Measurements from ENCODE around the gene TPK1.
A peak's percentile ranks its signal among the peaks of the same experiment; 100 is the strongest.
"Not testable (repeated sequence)": the region's sequence is repeated elsewhere in the genome, so short reads cannot be mapped to it uniquely, and the experiment has no call there.

TPK1 gene

DNA sequence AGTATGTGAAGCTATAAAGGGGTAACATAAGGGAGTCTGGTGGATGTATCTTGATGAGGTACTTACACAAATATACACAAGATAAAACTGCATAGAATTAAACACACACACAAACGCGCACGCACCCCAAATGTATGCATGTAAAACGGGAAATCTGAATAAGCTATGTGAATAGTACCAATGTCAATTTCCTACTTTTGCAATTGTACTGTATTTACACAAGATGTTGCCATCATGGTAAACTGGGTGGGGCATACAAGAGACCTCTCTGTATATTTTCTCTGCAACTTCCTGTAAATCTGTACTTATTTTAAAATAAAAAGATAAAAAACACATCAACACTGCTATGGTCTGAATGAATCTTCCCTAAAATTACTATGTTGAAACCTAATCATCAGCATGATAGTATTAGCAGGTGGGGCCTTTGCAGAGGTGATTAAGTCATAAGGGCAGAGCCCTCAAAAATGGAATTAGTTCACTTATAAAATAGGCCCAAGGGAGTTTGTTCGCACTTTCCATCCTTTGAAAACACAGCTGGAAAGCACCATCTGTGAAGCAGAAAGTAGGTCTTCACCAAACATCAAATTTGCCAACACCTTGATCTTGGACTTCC, 30.1 kb downstream of the TPK1 start:
- Histone ChIP-seq H3K27me3 (no peaks in the 10 kb centered on the region), H3K4me1 (peaks cover 2% of the 10 kb centered on the region), H3K9ac (no peak overlapping the region), H3K9me3 (no peaks in the 10 kb centered on the region), H3K27ac (no peak overlapping the region), H3K36me3 (no peaks in the 10 kb centered on the region), H3K4me2 (no peak overlapping the region), H3K4me3 (no peak overlapping the region), H4K20me1 (no peaks in the 10 kb centered on the region)
- TF ChIP-seq Cebpa-rat (IDR thresholded peaks at IDR 0.05) = no peak

DNA sequence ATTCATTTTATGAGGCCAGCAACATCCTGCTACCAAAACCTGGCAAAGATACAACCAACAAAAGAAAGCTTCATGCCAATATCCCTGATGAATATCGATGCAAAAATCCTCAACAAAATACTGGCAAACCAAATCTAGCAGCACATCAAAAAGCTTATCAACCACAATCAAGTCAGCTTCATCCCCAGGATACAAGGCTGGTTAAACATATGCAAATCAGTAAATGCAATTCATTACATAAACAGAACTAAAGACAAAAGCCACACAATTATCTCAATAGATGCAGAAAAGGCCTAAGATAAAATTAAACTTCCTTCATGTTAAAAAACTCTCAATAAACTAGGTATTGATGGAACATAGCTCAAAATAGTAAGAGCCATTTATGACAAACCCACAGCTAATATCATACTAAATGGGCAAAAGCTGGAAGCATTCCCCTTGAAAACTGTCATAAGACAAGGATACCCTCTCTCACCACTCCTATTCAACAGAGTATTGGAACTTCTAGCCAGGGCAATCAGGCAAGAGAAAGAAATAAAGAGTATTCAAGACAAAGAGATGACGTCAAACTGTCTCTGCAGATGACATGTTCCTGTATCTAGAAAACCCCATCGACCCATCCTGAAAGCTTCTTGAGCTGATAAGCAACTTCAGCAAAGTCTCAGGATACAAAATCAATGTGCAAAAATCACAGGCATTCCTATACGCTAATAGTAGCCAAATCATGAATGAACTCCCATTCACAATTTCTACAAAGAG, 35.0 kb downstream of the TPK1 start:
- H3K27me3 ChIP-seq, H3K9ac ChIP-seq, H3K4me3 ChIP-seq, H3K27ac ChIP-seq, H3K9me3 ChIP-seq, H4K20me1 ChIP-seq, H3K36me3 ChIP-seq: not testable (repeated sequence)
- Histone ChIP-seq H3K4me1 (peaks cover 15% of the 10 kb centered on the region), H3K4me2 (peak overlapping the region; percentile 27)

DNA sequence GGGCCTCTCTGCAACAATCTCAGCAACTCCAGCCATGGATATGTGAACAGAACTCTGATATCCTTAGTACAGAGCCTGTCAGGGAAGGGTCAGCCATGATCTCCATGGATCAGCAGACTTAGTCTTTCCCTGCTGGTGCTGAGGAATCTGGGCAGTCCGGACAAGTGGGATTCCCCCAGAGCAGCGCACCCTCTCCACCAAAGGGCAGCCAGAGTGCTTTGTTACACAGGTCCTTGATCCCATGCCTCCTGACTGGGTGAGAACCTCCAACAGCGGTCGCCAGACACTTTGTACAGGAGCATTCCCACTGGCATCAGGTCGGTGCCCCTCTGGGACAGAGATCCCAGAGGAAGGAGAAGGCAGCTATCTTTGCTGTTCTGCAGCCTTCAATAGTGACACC, 38.9 kb downstream of the TPK1 start:
- H3K36me3 ChIP-seq = no peaks in the 10 kb centered on the region
- TF ChIP-seq Cebpa-rat (IDR thresholded peaks at IDR 0.05) = no peak
- no peak overlapping the region for H3K9ac ChIP-seq

DNA sequence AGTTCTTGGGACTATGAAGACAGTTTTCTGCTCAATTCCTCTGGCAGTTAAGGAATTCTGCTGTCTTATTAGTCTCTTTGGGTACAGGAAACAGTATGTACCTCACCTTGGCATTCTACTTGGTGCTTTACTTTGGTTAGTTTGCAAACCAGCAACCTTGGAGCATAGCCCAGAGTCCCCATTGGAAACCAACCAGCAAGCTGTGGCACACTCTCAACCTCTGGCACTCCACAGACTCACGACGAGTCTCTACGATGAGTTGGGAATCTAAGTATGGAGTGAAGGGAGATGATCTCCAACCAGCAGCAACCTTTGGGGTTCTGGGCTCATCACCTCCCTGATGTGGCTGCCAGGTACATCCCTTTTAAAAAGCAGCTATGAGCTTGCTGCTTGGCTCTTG, 43.8 kb downstream of the TPK1 start:
- no peak overlapping the region for H3K27ac ChIP-seq
- no peak for TF ChIP-seq Cebpa-rat (IDR thresholded peaks at IDR 0.05)
- H4K20me1 ChIP-seq = no peaks in the 10 kb centered on the region
- H3K4me2 ChIP-seq = no peak overlapping the region
- H3K9ac ChIP-seq = no peak overlapping the region
- H3K36me3 ChIP-seq = no peaks in the 10 kb centered on the region
- no peaks in the 10 kb centered on the region for H3K9me3 ChIP-seq
- H3K27me3 ChIP-seq = no peaks in the 10 kb centered on the region
- H3K4me3 ChIP-seq = no peak overlapping the region
- H3K4me1 ChIP-seq = no peaks in the 10 kb centered on the region

More for the DNA sequence above, 38.9 kb downstream of the TPK1 start:
- peaks cover 15% of the 10 kb centered on the region for H3K4me1 ChIP-seq
- H3K4me3 ChIP-seq = no peak overlapping the region
- H4K20me1 ChIP-seq = no peaks in the 10 kb centered on the region
- no peak overlapping the region for H3K4me2 ChIP-seq
- H3K27ac ChIP-seq = no peak overlapping the region
- H3K27me3 ChIP-seq = no peaks in the 10 kb centered on the region
- peaks cover 7% of the 10 kb centered on the region; the same call in 1 of the 2 replicates for H3K9me3 ChIP-seq

DNA sequence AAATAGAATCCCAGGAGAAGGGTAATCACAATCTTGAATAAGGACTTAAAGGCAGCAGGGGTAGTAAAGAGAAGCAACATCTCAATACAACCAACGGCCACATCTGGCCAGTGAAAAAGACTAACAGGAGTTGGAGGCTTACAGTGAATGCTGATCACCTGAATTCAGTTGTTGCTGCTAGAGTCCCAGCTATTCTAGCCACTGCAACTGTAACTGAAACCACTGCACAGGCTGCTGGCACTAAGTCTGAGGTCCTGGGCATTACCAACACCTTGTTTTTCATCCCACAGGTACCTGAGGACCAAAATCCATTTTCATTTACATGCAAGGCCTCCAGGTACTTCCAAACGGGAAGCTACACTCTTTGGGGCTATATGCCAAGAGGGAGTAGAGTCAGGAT, 44.4 kb downstream of the TPK1 start:
- no peak overlapping the region for H3K27ac ChIP-seq
- TF ChIP-seq Cebpa-rat (IDR thresholded peaks at IDR 0.05) = no peak
- no peak overlapping the region for H3K4me3 ChIP-seq
- no peaks in the 10 kb centered on the region for H3K9me3 ChIP-seq
- H4K20me1 ChIP-seq = no peaks in the 10 kb centered on the region
- H3K4me1 ChIP-seq = no peaks in the 10 kb centered on the region
- no peak overlapping the region for H3K9ac ChIP-seq
- H3K27me3 ChIP-seq = no peaks in the 10 kb centered on the region
- no peak overlapping the region for H3K4me2 ChIP-seq
- no peaks in the 10 kb centered on the region for H3K36me3 ChIP-seq

DNA sequence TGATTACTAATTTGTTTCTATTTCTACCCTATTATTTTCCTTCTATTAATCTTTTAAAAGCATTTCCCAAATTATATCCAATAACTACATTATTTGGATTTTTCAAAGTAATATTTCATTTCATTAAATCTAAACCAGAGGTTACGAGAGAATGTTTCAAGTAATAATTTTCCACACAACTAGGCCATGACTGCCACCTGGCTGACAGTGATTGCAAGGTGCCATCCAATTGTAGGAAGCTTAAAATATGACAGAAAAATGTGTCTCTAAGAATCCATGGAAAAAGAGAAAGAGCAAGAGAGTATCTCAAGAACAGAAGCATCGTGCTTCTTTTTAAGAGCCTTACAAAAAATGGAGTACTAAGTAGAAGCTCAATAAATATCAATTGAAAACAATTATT, 48.7 kb downstream of the TPK1 start:
- no peak overlapping the region for H3K27ac ChIP-seq
- H3K9me3 ChIP-seq = no peaks in the 10 kb centered on the region
- H3K4me1 ChIP-seq = no peaks in the 10 kb centered on the region
- no peak for TF ChIP-seq Cebpa-rat (IDR thresholded peaks at IDR 0.05)
- H3K36me3 ChIP-seq = no peaks in the 10 kb centered on the region
- H3K4me3 ChIP-seq = no peak overlapping the region
- no peak overlapping the region for H3K4me2 ChIP-seq
- H4K20me1 ChIP-seq = no peaks in the 10 kb centered on the region
- no peaks in the 10 kb centered on the region for H3K27me3 ChIP-seq
- H3K9ac ChIP-seq = no peak overlapping the region

DNA sequence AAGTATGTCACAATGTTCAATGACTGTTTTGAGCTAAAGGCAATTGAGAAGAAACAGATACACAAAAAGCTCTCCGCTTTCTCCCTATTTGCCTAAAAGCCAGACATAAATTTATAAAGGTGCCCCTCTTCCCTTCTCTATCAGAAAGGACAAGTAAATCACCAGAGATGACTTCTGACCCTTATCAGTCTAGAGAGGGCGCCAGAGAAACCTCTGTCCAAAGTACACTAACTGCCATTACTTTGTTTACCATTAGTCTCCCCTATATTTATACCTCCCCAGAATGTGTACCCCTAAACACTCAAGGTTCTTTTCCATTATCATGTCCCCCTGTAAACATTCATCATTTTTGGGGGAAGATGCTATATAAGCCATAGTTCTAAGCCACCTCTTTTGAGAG, 49.3 kb downstream of the TPK1 start:
- no peaks in the 10 kb centered on the region for H3K36me3 ChIP-seq
- H3K4me3 ChIP-seq = no peak overlapping the region
- H3K27ac ChIP-seq = no peak overlapping the region
- TF ChIP-seq Cebpa-rat (IDR thresholded peaks at IDR 0.05) = no peak
- H3K27me3 ChIP-seq = no peaks in the 10 kb centered on the region
- H4K20me1 ChIP-seq = no peaks in the 10 kb centered on the region
- no peaks in the 10 kb centered on the region for H3K4me1 ChIP-seq
- H3K4me2 ChIP-seq = no peak overlapping the region
- no peaks in the 10 kb centered on the region for H3K9me3 ChIP-seq
- no peak overlapping the region for H3K9ac ChIP-seq

DNA sequence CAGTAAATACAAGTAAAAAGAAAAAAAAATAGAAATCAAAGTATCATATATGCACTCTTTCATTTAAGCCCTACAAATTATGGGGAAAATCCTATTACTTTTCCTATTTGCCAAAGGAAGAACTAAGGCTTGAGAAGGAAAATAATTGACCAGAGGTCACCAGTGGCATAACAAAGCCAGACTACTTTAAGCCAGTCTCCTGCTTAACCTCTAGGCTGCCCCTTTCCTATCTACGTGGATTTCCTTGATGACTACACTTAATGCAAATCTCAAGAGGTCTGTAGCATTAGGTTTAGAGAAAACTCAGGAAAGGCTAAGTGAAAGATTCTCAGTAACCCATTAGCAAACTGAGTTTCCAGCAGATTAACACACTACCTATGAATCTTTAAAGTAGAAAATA, 49.8 kb downstream of the TPK1 start:
- Histone ChIP-seq H3K27me3 (no peaks in the 10 kb centered on the region), H3K27ac (no peak overlapping the region), H3K4me2 (no peak overlapping the region), H3K9me3 (no peaks in the 10 kb centered on the region), H3K9ac (no peak overlapping the region), H3K36me3 (no peaks in the 10 kb centered on the region), H3K4me3 (no peak overlapping the region), H4K20me1 (no peaks in the 10 kb centered on the region), H3K4me1 (no peaks in the 10 kb centered on the region)
- TF ChIP-seq Cebpa-rat (IDR thresholded peaks at IDR 0.05) = no peak

DNA sequence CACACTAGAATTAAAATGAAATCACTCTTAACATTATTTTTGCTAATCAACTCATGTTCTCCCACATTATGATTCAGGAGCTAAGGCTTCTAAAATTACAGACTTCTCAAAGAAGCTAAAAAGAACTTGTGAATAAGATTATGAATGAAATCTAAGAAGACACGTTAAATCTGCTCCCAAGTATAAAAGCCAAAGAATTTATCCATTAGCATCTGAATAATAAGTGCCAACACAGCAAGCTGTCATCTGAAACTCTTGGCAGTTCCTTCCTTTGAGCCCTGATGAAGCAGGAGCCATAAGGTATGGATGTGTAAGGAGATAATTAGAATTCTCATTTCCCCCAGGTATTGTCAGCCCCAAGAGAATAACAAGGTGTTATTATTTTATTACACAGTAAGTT, 50.3 kb downstream of the TPK1 start:
- Histone ChIP-seq H3K9ac (no peak overlapping the region), H3K27ac (no peak overlapping the region), H3K4me1 (no peaks in the 10 kb centered on the region), H4K20me1 (no peaks in the 10 kb centered on the region), H3K36me3 (no peaks in the 10 kb centered on the region), H3K4me3 (no peak overlapping the region), H3K4me2 (no peak overlapping the region), H3K27me3 (no peaks in the 10 kb centered on the region), H3K9me3 (no peaks in the 10 kb centered on the region)
- no peak for TF ChIP-seq Cebpa-rat (IDR thresholded peaks at IDR 0.05)

DNA sequence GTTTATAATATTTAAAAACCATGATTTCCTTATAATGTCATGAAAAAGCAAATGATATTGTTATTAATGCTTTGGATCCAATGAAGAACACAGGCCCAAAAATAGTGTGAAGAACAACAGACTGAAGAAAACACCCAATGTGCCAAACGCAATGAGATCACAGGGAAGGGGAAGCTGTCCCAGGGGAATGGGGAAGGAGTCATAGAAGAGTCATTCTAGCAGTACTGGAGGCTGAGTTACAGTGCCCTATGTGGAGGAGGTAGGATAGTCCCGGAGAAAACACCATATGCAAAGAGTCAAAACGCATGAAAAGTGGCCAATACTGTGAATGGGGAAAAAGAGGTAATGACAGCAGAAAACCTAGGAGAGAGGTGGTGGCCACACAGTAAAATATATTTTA, 50.9 kb downstream of the TPK1 start:
- no peak overlapping the region for H3K9ac ChIP-seq
- no peaks in the 10 kb centered on the region for H3K27me3 ChIP-seq
- no peaks in the 10 kb centered on the region for H4K20me1 ChIP-seq
- no peaks in the 10 kb centered on the region for H3K36me3 ChIP-seq
- H3K9me3 ChIP-seq = no peaks in the 10 kb centered on the region
- H3K4me3 ChIP-seq = no peak overlapping the region
- H3K4me1 ChIP-seq = no peaks in the 10 kb centered on the region
- no peak for TF ChIP-seq Cebpa-rat (IDR thresholded peaks at IDR 0.05)
- H3K4me2 ChIP-seq = no peak overlapping the region
- no peak overlapping the region for H3K27ac ChIP-seq

Data from BLaER1 (cell line).